NCI-H1930 (cell line): ENCODE data around the gene SEMA3B.

Experiments used
- DNase-seq, 2 experiments: peaks; one replicate each; lab custom pipeline; 2025; lab: John Stamatoyannopoulos, UW

SEMA3B gene

DNA sequence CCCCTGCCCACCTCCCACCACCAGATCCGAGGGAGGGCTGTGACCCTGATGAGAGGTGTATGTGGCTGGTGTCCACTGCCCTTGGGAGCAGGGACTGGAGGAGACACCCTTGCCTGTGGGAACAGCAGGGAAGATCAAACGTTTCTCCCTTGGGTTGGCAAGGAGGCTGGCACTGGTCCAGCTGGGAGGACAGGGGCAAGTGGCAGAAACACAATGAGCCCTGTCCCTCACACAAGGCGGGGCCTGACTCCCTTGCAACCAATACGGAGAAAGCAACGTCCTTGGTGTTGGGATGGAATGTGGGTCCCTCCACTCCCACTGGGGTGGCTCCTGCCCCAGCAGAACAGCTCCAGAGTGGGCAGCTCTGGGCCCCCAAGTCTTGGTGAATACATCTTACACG is 48.4 kb downstream of the SEMA3B start:
- no peak for DNase-seq

DNA sequence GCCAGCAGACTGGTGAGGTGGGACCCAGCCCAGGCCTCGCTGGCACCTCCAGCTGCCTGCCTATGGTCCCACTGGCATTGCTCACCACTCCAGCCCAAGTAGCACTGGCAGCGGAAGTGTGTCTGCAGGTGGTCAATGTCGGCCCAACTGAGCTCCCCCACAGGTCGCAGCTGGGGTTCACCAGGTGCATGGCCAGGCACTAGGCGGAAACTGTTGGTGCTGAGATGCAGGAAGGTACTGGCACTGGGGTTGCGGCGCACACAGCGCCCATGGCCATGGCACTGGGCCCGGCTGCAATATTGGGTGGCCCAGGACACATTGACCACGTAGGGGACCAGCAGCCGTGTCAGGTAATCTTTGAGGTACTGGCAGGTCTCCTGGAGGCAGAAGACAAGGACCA is 49.2 kb downstream of the SEMA3B start:
- DNase-seq, result no peak

DNA sequence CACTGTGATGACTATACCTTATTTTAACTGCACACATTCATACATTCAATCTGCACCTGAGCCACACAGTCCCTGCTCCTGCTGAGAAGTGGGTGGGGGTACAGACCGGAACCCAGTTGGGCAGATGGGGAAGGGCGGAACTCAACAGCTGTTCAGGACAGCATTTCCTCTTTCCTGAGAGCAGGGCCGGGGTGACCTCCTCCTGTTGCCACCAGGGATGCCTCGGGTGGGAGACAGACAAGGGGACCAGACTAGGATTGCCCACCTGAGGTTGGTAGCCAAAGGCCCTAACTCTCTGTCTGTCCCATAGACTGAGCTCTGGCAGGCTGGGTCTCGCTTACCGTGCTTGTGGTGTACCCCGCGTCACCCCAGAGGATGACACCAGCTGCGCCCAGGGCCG is 49.7 kb downstream of the SEMA3B start:
- no peak for DNase-seq

DNA sequence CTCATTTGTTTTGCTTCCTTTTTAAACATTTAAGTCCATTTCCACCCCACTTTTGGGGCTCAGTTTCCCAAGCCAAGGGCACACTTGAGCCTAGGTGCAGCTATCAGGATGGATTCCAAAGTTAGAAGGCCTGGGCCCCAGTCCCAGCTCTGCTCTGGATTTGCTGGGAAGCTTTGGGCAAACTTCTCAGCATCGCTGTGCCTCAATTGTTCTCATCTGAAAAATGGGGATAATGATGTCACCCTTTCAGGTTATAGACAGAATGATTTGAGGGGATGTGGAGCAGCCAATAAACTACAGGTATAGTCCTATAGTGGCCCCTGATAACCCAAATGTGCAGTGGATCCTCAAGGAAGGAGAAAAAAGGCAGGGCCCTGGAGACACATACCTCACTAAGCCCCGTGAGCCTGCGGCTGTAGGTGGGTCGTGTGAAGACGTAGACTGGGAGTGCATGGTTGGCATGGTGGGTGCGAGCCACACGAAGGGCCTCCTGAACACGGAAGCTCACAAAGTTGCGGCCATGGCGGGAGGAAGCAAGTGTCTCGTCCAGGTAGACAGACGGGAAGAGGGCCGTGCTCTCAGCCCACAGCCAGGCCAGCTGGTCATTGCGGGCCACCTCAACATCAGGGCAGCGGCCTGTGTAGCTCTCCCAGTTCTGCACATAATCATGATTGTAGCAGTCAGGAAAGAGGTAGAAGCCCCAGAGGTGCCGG is 50.4 kb downstream of the SEMA3B start:
- no peak for DNase-seq

DNA sequence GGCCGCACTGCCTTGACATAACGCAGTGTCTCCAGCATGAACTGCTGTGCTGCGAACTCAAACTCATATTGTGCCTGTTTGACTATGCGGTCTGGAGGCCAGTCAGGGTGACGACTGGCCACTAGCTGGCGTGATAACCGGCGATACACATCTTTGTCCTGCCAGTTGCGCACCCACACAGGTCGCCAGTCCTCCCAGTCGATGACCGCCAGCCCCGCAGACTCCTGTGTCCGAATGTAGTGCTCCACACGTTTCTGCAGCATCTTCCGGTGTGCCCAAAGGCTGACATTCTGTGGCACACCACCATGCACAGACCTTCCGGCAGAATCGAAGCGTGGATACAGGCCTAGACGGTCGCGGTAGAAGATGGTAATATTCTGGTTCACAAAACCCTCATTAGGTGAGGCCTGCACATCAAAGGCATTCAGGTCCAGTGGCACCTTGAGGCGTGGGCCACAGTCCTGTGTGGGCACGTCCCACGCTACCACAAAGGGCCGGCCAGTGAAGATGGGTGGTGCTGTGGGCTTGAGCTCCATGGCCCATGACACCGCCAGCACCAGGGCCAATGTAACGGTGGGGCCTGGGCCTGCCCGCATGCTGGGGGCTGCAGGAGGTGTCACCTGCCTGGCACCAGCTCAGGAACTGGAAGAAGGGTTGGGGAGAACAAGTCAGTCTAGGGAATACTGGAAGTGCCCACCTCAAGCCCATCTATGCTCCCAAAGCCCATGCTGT is 51.1 kb downstream of the SEMA3B start:
- DNase-seq, result no peak

DNA sequence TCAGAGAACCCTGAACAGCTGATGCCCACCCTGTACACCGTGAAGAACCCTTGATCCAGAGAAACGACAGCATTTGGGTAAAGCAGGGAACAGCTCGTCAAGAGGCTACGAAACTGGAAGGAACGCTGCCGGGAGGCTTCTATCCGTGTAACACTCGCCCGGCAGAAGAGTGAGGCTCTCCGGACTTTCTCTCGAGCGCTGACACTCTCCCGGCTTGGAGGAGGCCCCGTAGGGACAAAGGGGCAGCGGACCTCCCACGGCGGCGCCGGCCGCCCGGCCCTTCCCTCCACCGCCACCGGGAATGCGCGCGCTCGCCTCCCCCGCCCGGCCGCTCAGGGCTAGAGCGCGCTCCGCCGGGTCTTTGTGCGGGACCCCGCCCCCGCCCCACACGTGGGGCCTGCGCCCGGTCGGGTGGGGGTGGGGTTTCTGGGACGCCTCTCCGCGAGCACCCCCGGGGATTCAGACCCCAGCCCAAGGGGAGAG is 51.9 kb downstream of the SEMA3B start:
- peak; percentile 42 to 72 for DNase-seq

DNA sequence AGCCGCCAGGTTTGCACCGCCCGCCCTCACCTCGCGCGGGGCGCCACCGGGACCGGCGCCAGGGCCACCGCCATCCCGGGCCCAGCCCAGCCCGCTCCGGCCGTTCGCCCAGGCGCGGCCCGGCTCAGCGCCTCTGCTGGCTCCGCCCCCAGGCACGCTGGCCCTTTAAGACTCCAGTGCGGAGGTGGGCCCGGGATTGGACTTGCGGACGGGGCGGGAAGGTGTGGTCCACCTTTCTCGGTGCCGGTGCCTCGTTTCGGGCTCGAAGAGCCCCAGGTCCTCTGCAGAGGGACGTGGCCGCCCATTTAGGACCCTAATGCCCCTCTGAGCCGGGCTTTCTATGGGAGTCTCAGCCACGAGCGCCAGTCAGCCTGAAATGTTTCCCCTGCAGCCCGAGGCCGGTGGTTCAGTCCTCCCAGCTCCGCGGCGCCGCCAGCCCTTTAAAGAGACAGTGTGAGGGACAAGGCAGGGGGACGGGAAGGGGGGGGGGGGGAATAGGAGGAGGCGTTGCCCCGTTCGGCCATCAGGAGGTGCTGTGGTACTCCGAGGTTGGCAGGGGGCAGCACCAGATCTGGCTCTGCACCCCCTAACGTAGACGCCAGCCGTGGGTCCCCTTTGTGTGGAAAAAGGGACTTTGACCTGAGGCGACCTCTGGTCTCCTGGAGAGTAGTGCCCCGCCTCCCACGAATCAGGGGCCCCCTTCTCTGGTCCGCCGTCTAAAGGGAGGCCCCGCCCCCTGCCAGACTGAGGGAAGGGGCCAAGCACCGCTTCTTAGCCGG is 52.6 kb downstream of the SEMA3B start:
- DNase-seq, result peak; percentile 64 to 77

DNA sequence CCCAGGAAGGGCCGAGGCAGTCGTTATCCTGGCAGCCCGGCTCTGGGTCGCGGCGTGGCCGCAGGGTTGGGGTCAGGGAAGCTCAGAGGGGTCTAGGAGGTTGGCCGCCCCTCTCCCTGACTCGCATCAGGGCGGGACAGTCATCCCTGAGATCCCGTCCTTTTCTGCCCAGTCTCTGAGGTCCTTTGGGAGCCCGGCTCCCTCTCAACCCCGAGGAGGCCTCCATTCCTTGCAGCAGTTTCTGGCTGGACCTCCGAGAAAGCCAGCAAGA is 53.1 kb downstream of the SEMA3B start:
- no peak for DNase-seq

DNA sequence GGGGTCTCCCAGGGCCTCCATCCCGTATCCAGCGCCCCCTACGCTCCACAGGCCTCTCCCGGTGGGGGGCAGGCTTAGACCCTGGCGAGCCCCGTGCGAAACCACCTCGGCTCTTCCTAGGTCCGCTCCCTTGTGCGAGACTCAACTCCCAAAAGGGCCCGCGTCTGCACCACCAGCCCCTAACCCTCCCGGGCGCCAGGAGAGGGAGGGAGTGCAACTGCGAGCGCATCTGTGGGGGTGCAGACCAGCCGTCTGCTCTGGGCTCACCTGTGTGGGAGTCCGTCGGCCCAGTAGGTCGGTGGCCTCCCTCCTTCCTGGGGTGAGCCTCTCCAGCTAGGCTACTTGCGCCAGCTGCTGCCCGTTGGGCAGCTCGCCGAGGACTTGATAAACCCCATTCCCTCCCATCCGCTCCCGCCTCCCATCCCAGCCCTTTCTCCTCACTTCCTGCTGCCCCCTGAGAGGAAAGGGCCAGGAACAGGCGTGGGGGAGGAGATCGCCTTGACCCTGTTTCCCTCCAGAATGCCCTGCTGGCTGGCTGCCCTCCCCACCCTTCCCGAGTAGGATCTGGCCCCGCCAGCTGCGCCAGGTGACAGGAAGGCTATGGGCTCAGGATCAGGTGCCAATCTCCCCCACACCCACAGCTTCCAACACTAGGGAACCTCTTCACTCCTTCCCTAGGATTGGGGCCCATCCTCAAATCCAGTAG is 53.6 kb downstream of the SEMA3B start, which contains the start of gene HYAL2:
HYAL2 (minus strand) TSS at position 360 of the 706 bp plus-strand sequence. CDS start 2,256 bp downstream, outside the sequence.
- no peak for DNase-seq

DNA sequence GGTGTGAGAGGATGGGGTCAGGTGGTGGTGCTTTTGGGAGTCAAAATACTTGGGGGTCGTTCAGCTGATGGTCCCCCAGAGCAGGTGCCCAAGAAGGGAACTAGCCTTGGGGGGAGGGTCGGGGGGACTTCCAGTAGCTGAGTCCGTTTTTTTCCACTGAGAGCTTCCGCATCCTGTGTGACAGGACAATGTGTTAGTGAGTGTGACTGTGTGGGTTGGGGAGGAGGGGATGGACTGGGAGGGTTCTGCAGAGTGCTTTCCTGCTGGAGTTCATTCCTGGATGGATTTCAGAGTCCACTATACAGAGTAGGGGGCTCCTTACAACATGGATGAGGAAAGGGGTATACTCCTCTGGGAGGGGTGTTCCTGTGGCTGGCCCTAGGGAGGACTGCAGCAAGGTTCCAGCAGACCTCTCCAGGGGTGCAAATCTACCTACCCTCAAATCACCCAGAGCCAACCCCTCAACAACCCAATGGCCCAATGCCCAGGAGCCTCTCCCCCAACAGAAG is 54.2 kb downstream of the SEMA3B start:
- no peak for DNase-seq

DNA sequence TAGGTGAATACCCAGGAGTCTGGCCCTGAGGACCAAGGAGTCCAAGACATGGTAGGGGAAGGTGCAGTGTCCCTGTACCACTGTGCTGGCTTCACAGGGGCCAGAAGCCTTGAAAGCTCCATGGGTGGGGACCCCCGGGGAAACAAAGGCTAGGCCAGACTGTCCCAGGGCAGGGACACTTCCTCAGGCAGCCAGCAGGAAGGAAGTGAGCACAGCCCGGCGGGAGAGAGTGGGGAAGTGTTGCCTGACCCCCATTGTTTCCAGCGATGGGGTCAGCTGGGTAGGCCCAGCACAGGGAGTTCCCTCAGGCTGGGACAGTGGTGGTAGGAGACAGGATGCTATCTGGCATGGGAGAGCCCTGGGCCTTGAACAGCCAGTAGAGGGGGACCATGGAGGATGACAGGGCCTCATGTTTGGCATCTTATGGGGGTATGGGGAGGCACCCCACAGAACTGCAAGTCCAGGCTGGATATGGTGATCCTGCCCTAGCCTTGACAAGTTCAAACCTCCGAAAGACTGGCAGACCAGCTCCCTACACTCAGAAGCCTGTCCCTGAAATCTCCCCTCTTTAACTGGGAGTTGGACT is 54.8 kb downstream of the SEMA3B start:
- no peak for DNase-seq

DNA sequence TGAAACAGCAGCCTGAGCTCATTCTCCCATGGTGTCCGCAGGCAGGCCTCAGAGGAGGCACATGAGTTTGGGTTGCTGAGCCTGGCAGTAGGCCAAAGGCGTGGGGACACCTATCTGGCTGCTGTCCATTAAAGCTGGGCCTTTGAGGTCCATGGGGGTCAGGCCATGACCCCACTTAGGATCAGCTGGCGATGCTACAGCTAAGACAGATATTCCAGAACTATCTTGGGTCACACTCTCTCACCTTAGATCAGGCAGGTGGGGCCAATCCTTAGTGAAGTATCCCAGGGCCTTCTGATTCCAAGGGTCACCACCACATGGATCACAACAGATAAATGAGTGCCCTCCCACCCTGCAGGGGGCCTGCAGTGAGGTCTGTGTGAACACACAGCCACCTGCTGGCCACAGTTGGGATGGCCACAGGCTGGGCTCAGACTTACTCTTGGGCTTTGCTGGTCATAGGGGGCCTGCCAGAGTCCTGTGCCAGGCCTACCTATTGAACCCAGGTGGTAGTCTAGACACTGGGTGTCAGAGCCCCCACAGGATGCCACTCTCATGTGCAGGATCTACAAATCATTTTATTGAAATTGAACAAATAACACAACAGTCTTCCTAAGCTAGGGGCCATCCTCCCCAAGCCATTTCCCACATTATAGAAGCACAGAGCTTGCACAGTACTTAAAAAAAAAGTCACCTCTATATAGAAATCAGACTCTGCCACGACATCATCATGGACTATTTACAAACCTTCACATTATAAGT is 55.6 kb downstream of the SEMA3B start:
- DNase-seq, result peak; percentile 24 to 59

DNA sequence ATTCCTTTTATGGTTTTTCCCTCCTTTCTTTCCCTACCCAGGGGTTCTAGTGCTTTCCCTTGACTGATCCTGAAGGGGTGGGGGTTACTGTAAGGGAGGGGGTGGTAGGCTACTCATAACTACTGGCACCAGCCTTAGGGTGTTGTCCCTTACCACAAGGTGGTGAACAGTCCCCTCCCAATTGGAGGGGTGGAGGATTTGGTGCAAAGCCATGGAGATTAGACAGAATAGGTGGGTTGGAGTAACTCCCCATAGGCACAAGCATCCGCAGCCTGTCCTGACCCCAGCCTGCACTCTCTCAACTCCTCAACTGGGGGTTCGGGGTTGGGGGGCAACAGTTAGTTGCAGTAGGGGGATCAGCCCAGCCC is 56.1 kb downstream of the SEMA3B start:
- no peak for DNase-seq

DNA sequence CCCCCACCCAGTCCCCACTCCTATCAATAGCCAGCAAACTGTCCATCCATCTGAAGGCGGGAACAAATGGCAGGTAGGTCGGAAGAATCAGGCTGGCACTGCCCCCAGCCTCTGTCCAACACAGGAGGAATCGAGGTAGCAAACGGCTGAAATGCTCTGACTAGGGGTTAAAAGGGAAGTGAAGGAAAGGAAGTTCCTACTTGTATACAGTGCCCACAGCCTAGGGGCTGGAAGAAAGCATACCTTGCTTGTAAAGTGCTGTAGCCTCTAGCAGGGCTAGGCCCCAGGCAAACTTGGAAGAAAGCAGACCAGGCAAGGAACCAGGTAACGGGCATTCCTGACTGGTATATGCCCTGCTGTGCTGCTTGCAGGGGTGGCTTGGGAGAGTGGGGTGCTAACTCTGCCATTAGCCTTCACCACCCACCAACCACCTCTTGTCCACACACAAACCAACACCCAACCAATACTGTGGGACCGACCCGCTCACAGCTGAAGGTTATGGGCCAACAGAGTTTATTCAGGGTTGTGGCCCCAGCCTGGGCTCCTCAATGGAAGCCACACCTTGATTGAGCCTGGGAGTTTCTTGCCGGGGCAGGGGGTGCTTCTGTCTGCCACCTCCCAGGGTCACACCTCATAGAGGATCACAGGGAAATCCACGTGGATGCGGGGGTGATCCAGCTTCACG is 56.7 kb downstream of the SEMA3B start:
- DNase-seq, result no peak

DNA sequence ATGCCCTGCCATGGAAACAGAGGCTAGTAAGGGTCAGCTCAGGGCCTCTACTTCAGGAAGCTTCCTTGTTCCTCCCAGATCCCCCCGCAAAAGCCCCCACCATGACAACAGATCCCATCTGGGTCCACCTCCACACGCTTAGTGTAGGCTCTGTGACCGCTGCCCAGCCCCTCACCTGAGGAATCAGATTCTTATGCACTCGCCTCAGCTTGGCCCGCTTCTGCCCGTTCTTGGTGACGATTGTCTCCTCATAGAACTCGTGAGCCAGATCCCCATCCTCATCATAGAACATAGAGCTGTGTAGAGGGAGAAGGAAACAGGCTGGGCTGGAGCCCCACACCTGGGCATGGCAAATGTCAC is 57.2 kb downstream of the SEMA3B start:
- DNase-seq, result no peak

DNA sequence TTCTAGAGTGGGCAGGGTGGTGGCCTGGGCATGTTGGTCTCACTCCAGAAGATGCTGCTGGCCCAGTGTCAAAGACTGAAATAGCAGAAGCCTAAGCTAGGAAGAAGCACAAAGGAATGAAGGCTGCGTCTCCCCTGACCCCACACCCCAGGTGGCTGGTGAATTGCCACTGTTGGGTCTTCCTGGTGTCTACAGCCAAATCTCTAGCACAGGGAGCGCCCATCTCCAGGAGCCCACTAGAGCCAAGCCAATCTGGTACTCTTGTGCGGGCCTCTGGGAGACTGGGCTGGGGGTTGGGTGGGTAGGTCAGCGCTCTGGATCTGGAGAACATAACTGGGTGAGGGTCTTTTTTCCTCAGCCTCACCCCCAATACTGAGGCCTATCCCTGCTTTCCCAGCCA is 58.2 kb downstream of the SEMA3B start:
- DNase-seq, result no peak
